Body of pancreas (tissue), 4 donors: ENCODE data around the gene STXBP4. TPM values are rescaled to one million over a fixed set of nuclear protein-coding genes. Genes with fewer than 3 reads are reported as not detected.

ENCODE experiments used
- ATAC-seq: fragments of 150-250 bp; one replicate; pipeline ENCODE4 v1.9.1; 2016
- DNase-seq, 4 donors: peaks; one replicate each; pipeline ENCODE4 v3.0.0-alpha.2; 2019
- H3K27ac ChIP-seq, 4 donors: fragments of 200-600 bp; sonication (generic); 1 replicate in 3 of 4; 2 replicates in 1 of 4; pipeline versions ENCODE4 v1.5.1 to v1.6.1; 2016 to 2019; ENCODE audit warnings: mild to moderate bottlenecking in 1 of 4, mixed read lengths in 1 of 4, moderate library complexity in 1 of 4
- H3K27me3 ChIP-seq, 2 donors: fragments of 200-600 bp; sonication (generic); one replicate each; pipeline ENCODE4 v1.6.0; 2016; ENCODE audit warnings: mild to moderate bottlenecking in 1 of 2
- H3K36me3 ChIP-seq, 2 donors: fragments of 200-600 bp; sonication (generic); replicated peaks in 1 of 2; 2 replicates each; pipeline ENCODE4 v1.5.1; 2016; ENCODE audit warnings: low read depth in 2 of 2; ENCODE audit not compliant: insufficient read depth in 1 of 2
- H3K4me1 ChIP-seq: fragments of 200-600 bp; sonication (generic); one replicate; pipeline ENCODE4 v1.6.0; 2016
- H3K4me3 ChIP-seq, 2 donors: fragments of 200-600 bp; sonication (generic); 1 replicate in 1 of 2; 2 replicates in 1 of 2; pipeline ENCODE4 v1.5.1; 2016 to 2019
- H3K9me3 ChIP-seq, 3 donors: fragments of 200-600 bp; sonication (generic); 1 replicate in 2 of 3; 2 replicates in 1 of 3; pipeline ENCODE4 v1.5.1; 2016
- CTCF ChIP-seq, 7 experiments: fragments of 450-650 bp in 4 of 7; fragments of 200-600 bp in 3 of 7; sonication (generic) in 3 of 7; IDR thresholded peaks; one replicate each; pipeline ENCODE4 v1.5.1; 2016 to 2019; ENCODE audit warnings: antibody characterized with exemption in 7 of 7
- POLR2A ChIP-seq, 3 donors: fragments of 450-650 bp; IDR thresholded peaks; one replicate each; pipeline ENCODE4 v1.6.1; 2016; ENCODE audit warnings: antibody characterized with exemption in 3 of 3, mild to moderate bottlenecking in 2 of 3
- WGBS, 2 donors: methylation state at CpG; one replicate each; pipeline ENCODE4 v1.1.5; 2017; 5-methylcytosine and 5-hydroxymethylcytosine counted together
- intact Hi-C: fragments of 100-400 bp; cut with DNase I; formaldehyde crosslinking; loops from one replicate; pipeline ENCODE4 v1.15.1; 2023
- total RNA-seq, 2 donors: library from RNA; depleted of rRNA; stranded (reverse); fragments of >200 nt; gene quantifications; one replicate each; pipeline ENCODE4 v1.1.0, GENCODE V29; 2016

The STXBP4 gene
- total RNA-seq, 2 donors from 2014 or later = 3.6 to 9.3 TPM

GRCh38 chr17:55004484-55004883 lies 35.9 kb downstream of the STXBP4 start:
- intact Hi-C loops = no loop called here
- no peaks in the 10 kb centered on the region for H3K9me3 ChIP-seq
- H3K27ac ChIP-seq = no peak overlapping the region
- ATAC-seq (no peak), DNase-seq (no peak)
- no peak for TF ChIP-seq POLR2A (IDR thresholded peaks at IDR 0.05)
- TF ChIP-seq CTCF (IDR thresholded peaks at IDR 0.05) = no peak
- H3K4me3 ChIP-seq = no peak overlapping the region
- H3K36me3 ChIP-seq = no peaks in the 10 kb centered on the region
- 86 to 87% methylated on average over 5 of the region's 5 CpGs for WGBS, 2 donors
- H3K27me3 ChIP-seq = no peaks in the 10 kb centered on the region
- H3K4me1 ChIP-seq = no peaks in the 10 kb centered on the region

- Histone ChIP-seq H3K9me3 (no peaks in the 10 kb centered on the region), H3K27me3 (no peaks in the 10 kb centered on the region), H3K27ac (no peak overlapping the region), H3K4me3 (no peak overlapping the region), H3K4me1 (no peaks in the 10 kb centered on the region), H3K36me3 (no peaks in the 10 kb centered on the region)
- DNase-seq (peak in 1 of 4 donors; percentile 13), ATAC-seq (no peak)
- intact Hi-C loops = no loop called here
- 79 to 88% methylated on average over 1 of the region's 1 CpG for WGBS, 2 donors
- TF ChIP-seq CTCF (IDR thresholded peaks at IDR 0.05) = peak in 6 of 7 experiments; percentile 13 to 37 (median 30)
- no peak for TF ChIP-seq POLR2A (IDR thresholded peaks at IDR 0.05)
Measured at GRCh38 chr17:55005520-55005919, 37.0 kb downstream of the STXBP4 start.

DNA sequence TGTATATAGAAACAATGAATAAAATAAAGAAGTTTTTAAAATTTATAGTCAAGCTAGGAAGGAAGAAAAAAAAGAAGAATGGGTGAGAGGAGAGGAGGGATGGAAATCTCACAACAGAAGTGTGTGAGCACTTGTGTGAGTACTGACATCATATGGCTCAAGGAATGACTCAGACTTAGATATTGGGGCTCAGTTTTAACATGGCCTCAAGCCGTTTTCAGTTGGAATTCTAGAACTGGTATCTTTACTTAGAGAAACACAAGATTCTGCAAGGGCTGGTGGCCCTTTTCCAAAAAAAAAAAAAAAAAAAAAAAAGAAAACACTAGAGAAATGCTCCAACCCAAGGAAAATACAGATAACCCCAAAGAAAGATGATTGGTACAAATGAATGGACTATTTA lies 55.1 kb downstream of the STXBP4 start:
- H3K9me3 ChIP-seq = no peaks in the 10 kb centered on the region
- no peak overlapping the region for H3K4me3 ChIP-seq
- no peaks in the 10 kb centered on the region for H3K4me1 ChIP-seq
- H3K27ac ChIP-seq = no peak overlapping the region
- H3K36me3 ChIP-seq = no peaks in the 10 kb centered on the region
- no peak for ATAC-seq
- intact Hi-C loops = no loop called here
- DNase-seq = no peak
- no peak for TF ChIP-seq CTCF (IDR thresholded peaks at IDR 0.05)
- TF ChIP-seq POLR2A (IDR thresholded peaks at IDR 0.05) = no peak
- H3K27me3 ChIP-seq = no peaks in the 10 kb centered on the region
- WGBS, 2 donors = 0 to 38% methylated on average over 1 of the region's 1 CpG

DNA sequence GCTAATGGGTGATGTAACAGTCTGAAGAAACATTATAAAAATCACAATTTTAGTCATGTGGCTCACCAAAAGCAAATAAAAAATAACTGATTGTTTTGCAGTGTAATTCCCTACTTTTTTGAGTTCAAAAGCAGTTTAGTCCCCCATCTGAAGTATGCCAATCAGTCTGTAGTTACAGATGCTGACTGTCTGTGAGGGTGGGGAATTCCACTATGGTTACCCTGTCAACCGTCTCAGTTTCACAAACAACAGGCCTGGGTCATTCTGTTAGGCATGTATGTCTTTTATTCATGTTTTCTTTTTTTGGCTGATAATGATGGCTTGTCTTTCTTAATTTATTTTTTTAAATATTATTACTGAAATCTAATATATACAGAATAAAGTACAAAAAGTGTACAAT lies 69.3 kb downstream of the STXBP4 start:
- no peaks in the 10 kb centered on the region for H3K4me1 ChIP-seq
- no peaks in the 10 kb centered on the region for H3K27me3 ChIP-seq
- WGBS, 2 donors = 0 to 42% methylated on average over 1 of the region's 1 CpG
- DNase-seq (no peak), ATAC-seq (no peak)
- H3K27ac ChIP-seq = no peak overlapping the region
- no peaks in the 10 kb centered on the region for H3K9me3 ChIP-seq
- H3K36me3 ChIP-seq = no peaks in the 10 kb centered on the region
- H3K4me3 ChIP-seq = no peak overlapping the region
- intact Hi-C loops = no loop called here
- no peak for TF ChIP-seq POLR2A (IDR thresholded peaks at IDR 0.05)
- no peak for TF ChIP-seq CTCF (IDR thresholded peaks at IDR 0.05)

- Histone ChIP-seq H3K4me3 (no peak overlapping the region), H3K9me3 (no peaks in the 10 kb centered on the region), H3K36me3 (no peaks in the 10 kb centered on the region), H3K27me3 (no peaks in the 10 kb centered on the region), H3K27ac (no peak overlapping the region), H3K4me1 (no peaks in the 10 kb centered on the region)
- ATAC-seq = no peak
- intact Hi-C loops = no loop called here
- DNase-seq = no peak
- no peak for TF ChIP-seq CTCF (IDR thresholded peaks at IDR 0.05)
- TF ChIP-seq POLR2A (IDR thresholded peaks at IDR 0.05) = no peak
- WGBS, 2 donors = 94 to 100% methylated on average over 1 of the region's 1 CpG
Measured at GRCh38 chr17:55038291-55038690, 69.7 kb downstream of the STXBP4 start.
